Right renal cortex interstitium (tissue), 3 donors: ENCODE results near the gene IRAK3. TPM values are rescaled to one million over a fixed set of nuclear protein-coding genes. Genes with fewer than 3 reads are reported as not detected.

ENCODE experiments used
- DNase-seq, 3 donors: peaks; one replicate each; pipeline ENCODE4 v3.0.0-alpha.2; 2013; ENCODE audit warnings: low read depth in 3 of 3, low spot score in 2 of 3
- polyA plus RNA-seq, 3 donors: library from polyadenylated mRNA; unstranded; fragments of 120-200 nt; gene quantifications; one replicate each; pipeline ENCODE4 v1.2.1, GENCODE V29; 2013; ENCODE audit not compliant: insufficient read length in 3 of 3

IRAK3 gene
- polyA plus RNA-seq, 3 donors, result 2.8 to 3.3 (median 3.2) TPM

DNA sequence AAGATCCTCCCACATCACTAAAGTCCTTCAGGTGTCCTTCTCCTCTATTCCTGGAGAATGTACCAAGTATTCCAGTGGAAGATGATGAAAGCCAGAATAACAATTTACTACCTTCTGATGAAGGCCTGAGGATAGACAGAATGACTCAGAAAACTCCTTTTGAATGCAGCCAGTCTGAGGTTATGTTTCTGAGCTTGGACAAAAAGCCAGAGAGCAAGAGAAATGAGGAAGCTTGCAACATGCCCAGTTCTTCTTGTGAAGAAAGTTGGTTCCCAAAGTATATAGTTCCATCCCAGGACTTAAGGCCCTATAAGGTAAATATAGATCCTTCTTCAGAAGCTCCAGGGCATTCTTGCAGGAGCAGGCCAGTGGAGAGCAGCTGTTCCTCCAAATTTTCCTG is 58.7 kb downstream of the IRAK3 start:
- no peak for DNase-seq

DNA sequence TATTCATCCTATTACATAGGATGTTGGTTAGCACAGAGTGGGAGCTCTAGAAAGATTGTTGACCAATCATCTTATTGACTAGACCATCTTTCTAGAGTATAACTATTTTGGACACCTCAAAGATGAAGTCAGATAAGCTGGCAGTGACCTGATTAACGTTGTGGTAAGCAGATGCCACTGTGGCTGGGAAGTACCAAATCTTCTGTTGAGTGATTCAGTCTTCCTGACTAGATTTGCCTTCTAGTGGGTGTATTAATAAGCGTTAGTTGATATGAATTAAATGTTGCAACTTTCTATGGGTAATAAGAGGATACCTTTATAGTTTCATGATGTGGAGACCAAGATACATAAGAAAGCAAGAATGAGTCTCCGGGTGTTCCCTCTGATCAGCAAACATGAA is 62.0 kb downstream of the IRAK3 start:
- no peak for DNase-seq

DNA sequence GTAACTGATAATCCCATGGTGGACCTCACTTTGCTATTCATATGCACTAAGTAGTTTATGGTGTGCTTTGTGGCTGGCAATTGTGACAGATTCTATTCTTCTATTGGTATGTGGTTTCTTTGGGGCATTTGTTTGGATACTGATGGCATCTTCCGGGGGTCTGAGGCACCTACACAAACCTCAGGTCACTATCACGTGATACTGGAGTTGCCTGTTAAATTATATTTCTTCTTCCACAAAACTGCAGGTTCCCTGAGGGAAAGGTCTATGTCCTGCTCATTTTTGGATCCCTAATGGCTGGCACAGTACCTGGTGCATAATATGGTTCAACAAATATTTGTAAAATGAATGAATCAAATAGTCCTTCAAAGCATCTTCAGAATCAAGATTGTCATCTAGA is 63.8 kb downstream of the IRAK3 start:
- DNase-seq, result no peak

DNA sequence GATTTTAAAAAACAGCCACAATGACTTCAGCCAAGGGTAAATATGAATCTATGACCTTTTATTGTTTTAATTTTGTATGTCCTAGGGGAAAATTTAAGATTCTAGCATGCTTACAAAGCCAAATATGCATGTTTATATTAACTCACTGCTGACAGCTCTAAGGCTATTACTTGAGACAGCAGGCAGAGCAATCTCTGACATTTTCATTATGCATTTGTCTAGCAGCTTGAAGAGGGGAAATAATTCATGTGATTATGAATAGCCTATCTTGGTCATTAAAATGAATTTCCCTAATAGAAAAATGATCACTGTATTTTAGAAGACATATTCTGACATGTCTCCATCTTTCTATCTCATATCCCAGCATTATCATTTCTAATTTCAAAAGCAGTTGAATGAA is 66.7 kb downstream of the IRAK3 start:
- DNase-seq, result no peak

GRCh38 chr12:66258011-66258410 is 69.0 kb downstream of the IRAK3 start:
- no peak for DNase-seq

DNA sequence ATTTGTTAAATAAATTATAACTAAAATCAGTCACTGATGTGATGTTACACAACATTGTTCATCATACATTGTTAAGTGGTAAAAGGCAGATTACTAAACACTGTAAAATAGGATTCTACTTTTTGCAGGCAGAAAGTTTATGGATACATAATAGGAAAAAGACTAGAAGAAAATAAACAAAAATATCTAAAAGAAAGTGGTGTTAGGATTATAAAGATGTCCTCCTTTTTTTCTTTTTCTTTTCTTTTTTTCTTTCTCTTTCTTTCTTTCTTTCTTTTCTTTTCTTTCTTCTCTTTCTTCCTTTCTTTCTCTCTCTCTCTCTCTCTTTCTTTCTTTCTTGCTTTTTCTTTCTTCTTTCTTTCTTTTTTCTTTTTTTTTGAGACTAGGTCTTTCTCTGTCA is 73.7 kb downstream of the IRAK3 start:
- no peak for DNase-seq

DNA sequence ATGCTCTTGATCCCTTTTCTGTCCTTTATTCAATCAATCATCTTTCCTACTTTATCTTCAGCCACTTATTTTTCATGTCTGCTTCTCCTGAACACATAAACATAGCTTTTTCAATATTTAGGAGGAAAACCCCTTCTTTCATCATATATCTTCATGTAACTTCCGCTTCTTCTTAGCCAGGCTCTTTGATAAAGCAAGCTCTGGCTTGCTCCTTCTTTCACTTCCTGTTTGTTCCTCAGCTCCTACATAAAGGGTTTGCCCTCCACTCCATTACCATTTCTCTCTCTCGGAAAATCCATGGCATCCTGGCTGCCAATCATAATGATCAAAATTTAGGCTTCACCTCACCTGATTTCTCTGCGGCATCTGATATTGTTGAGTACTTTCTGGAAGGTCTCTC is 79.5 kb downstream of the IRAK3 start:
- no peak for DNase-seq

GRCh38 chr12:66269142-66269541 is 80.1 kb downstream of the IRAK3 start:
- DNase-seq, result no peak

GRCh38 chr12:66269757-66270383 is 80.9 kb downstream of the IRAK3 start:
- peak in 2 of 3 donors; percentile 15 to 17 for DNase-seq

DNA sequence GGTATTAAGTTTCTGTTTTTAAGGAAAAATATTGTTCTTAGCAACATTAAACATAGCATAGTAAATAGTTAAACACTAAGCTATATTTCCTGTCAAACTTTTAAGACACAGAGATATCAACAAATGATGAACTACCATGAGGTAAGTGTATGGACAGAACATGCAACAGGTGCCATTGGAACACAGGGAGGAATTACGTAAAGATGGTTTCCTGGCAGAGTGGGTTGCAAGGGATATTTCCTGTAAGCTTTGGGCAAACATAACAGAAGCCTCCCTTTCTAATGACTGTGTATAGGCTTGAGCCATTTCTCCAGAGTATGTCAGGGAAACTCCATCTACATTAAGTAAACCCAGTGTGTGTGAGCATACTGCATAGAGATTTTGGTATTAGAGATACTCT is 81.6 kb downstream of the IRAK3 start:
- DNase-seq, result no peak

DNA sequence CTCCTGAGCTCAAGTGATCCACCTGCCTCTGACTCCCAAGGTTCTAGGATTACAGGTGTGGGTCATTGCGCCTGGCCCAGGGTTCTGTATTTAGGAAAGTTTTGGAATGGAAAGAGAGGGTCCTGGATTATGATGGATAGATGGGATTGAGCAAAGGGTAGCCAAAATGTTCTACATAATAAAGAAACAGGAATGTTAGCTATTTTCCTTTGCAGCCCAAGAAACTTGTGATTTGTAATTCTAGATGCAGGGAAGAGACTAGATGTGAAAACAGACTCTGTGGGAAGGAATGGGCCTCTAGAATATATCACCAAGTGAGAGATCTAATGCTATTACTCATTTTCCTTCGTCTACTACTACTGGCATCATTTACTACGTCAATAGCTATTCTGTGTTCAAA is 83.6 kb downstream of the IRAK3 start:
- DNase-seq, result no peak

- DNase-seq, result no peak
Observed at GRCh38 chr12:66273147-66273546, 84.1 kb downstream of the IRAK3 start.

GRCh38 chr12:66275040-66275439 is 86.0 kb downstream of the IRAK3 start:
- no peak for DNase-seq

DNA sequence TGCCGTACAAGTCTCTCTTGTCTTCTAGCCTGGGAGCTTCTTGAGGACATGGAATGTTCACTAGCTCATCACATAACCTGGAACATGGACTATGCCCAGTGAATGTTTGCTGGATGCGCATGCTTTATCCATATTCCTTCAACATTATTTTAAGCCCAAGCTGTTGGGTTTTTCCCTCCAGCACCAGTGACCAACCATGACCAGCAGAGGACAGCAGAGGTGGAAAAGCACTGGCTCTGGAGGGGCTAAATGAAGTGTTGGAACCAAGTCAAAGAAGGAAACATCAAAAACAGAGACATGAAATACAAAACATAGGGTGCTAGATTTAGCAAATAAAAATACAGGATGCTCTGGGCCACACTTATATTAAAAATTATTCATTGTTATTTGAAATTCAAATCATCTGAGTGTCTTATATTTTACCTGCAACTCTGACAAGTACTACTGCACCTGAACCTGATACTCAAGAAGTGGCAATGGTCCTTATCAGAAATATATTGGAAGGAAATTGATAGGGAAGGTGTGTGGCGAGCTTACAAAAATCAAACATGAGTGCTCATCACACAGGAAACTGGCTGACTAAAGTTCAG is 90.2 kb downstream of the IRAK3 start:
- DNase-seq, result no peak

DNA sequence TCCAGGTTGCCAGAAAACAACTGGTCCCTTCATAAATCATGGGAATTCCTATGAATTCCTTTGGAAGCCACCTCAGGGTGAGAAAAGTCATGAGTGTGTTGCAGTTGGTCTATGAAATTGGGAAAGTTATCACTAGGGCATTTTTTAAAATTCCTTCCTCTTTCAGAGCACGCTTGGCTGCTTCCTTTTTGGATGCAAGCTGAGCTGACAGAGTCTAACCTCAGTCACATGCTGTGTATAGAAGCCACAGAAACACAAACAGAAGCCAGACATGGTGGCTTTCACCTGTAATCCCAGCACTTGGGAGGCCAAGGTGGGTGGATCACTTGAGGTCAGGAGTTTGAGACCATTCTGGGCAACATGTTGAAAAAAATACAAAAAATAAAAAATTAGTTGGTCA is 91.5 kb downstream of the IRAK3 start:
- no peak for DNase-seq

- no peak for DNase-seq
Observed at GRCh38 chr12:66282244-66282643, 93.2 kb downstream of the IRAK3 start.

- DNase-seq, result no peak
Observed at GRCh38 chr12:66287275-66287674, 98.3 kb downstream of the IRAK3 start.

GRCh38 chr12:66288121-66288520 is 99.1 kb downstream of the IRAK3 start:
- DNase-seq, result no peak

GRCh38 chr12:66289485-66289884 is 100.5 kb downstream of the IRAK3 start:
- DNase-seq, result no peak

GRCh38 chr12:66290716-66291200 is 101.7 kb downstream of the IRAK3 start:
- DNase-seq, result no peak

DNA sequence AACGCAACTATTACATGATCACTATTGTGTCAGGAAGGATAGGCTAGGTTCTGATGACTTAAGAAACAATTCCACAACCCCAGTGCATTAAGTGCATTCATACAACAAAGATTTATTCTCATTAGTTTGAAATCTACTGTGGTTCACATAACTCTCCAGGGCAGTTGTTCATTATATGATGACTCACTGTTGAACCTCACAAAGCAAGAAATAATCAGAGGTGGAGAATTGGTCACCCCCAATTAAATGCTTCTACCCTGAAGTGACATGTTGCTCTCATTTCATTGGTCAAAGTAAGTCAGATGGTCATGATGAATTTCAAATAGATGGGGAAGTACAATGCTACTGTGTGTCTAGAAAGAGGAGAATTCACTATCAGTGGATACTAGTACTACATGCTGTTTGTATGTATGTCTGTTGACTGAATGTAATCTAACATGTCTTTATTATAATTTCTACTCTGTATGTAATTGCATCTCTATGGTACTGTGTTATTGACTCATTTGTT is 107.2 kb downstream of the IRAK3 start:
- no peak for DNase-seq

DNA sequence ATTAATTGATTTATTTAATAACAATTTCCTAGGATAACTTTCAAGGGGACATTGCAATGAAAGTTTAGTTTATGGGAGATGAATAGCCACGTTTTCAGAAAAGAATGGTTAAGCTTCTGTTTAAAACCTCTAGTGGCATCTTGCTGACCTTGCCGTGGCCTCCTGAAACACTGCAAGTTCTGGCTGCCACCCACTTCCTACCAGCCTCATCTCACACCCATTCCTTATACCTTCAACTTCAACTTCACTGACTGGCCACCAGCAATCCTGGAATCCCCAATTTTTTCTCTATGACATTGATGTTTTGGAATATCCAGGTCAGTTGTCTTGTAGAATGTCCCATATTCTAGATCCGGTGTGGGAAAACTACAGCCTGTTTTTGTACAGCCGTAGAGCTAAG is 108.1 kb downstream of the IRAK3 start:
- DNase-seq, result no peak

DNA sequence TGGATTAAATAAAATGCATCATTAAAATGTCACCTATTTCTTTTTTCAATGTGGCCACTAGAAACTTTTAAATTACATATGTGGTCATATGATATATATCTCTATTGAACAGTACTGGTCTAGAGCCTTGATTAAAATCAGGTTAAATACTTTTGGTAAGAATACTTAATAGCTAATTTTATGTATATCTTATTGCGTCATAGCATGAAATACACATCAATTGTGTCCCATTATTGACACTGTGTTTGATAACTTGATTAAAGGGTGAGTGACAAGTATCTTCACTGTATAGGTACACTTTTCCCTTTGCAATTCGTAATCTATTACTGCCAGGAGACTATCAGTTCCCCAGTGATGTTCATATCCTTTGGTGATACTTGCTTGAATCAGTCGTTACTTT is 108.9 kb downstream of the IRAK3 start:
- DNase-seq, result no peak
